Measurements from ENCODE around the gene FOXS1.

DNA sequence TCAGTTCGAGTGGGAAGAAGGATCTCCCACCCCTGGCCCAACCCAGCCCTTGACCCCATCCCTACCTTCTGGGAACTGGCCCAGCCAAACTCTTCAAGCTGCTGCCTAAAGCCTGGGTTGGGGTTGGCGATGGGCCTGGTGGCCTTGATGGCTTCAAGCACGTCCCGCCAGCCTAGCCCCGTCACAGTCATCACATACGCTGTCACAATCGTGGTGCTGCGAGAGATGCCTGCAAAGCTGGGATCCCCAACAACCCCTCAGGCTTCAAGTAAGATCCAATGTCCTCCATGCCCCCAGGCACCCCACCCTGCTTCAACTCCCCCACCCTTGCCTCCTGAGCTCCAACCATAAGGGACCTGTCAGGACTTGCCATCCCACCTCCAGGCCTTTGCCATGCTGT, 17.1 kb upstream of the FOXS1 start:
- TF ChIP-seq EZH2 (IDR thresholded peaks at IDR 0.05; ENCODE audit: low read length, unreplicated experiment) = no peak
- TF ChIP-seq, protein P1, sequence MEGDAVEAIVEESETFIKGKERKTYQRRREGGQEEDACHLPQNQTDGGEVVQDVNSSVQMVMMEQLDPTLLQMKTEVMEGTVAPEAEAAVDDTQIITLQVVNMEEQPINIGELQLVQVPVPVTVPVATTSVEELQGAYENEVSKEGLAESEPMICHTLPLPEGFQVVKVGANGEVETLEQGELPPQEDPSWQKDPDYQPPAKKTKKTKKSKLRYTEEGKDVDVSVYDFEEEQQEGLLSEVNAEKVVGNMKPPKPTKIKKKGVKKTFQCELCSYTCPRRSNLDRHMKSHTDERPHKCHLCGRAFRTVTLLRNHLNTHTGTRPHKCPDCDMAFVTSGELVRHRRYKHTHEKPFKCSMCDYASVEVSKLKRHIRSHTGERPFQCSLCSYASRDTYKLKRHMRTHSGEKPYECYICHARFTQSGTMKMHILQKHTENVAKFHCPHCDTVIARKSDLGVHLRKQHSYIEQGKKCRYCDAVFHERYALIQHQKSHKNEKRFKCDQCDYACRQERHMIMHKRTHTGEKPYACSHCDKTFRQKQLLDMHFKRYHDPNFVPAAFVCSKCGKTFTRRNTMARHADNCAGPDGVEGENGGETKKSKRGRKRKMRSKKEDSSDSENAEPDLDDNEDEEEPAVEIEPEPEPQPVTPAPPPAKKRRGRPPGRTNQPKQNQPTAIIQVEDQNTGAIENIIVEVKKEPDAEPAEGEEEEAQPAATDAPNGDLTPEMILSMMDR (conservative IDR thresholded peaks at IDR 0.05; ENCODE audit: low read depth, low read length) = no peak
